NK-92 (cell line): ENCODE measurements around the gene ARHGEF16.

Source experiments
- DNase-seq: peaks from one replicate; lab custom pipeline; 2025; ENCODE audit not compliant: unreplicated experiment; lab: John Stamatoyannopoulos, UW

ARHGEF16 gene

DNA sequence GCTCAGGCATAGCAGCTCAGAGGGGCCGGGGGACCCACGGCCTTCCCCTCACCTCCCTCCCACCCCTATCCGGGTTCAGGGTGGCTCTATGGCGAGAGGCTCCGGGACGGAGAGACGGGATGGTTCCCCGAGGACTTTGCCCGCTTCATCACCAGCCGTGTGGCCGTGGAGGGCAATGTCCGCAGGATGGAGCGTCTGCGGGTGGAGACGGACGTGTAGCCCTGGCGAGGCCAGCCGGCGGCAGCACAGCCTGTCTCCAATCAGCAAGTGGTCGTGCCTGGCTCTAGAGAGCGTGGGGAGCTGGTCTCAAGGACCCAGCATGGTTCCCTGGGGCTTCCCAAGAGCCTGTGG lies 25.9 kb downstream of the ARHGEF16 start:
- DNase-seq = no peak

DNA sequence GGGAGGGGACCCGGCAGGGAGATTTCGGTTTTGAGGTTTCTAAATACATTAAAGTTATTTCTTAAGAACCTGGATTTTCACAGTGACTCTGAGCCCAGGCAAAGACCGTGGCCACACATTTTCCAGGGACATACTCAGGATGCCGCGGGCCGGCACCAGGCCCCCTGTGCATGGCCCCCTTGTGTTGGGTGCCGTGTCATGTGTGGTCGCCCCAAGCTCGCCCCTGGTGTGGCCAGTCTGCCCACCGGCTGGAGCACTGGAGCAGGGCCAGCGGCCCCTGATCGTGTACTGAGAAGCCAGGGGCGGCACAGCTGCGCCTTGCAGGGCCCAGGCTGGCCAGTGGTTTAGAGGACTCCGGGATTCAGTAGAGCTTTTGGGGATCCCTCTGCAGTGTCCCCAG lies 26.6 kb downstream of the ARHGEF16 start:
- DNase-seq = no peak

DNA sequence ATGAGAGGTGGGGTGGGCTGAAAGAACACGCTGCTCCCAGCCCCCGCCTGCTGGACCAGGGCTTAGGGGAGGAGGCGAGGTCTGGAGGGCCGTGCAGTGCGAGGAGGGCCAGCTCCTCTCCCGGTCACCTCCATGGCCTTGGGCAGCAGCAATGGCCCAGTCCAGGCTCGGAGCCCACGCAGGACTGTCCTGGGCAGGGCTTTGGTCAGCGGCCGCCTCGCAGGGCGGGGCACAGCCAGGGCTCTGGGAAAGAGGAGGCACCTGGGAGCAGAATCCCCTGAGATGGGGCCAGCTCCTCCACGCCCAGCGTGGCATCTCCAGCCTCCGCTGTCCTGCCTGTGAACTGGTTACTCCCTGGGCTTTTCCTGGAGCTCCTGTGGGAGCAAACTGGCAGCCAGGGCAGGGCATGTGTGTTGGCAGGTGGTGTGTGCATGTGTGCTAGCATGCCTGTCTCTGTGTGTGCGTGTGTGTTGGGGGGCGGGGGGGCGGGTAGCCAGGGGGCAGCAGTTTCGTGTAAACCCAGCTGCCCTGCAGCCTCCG lies 27.4 kb downstream of the ARHGEF16 start:
- no peak for DNase-seq

DNA sequence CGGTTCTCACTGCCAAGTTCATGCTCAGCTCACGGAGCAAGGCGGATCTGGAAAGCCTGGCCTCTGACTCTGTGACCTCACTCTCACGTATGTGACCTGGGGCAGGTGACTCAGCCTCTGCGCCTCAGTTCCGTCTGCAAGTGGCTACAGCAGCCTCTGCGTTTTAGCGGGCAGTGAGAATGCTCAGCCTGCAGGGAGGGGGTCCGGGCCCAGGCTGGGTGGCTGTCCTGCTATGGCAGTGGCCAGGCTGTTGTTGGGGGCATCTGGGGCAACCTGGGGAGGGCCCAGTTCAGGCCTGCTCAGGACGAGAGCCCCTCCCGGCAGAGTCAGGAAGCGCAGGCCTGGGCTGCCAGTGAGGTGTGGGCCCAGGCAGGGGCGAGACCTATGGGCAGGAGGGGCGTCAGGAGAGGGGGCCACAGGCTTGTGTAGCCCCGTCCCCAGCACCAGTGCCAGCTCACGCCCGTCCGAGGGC lies 27.9 kb downstream of the ARHGEF16 start:
- no peak for DNase-seq

DNA sequence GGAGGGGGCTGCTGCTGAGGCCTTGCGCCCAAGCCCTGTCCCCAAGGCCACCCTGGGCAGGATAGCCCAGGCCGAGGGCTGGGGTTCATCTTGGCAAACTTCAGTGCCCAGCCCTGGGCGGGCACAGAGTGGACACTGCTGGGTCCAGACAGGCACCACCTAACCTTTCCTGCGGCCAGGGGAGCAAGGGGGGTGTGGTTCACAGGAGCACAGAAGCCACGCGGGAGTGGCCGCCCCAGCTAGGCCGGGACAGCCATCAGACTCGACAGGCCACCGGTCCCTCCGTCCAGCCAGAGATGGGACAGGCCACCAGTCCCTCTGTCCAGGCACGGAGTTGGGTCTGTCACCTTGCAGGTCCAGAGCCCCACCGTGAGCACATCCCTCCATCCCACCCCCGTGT lies 28.9 kb downstream of the ARHGEF16 start:
- no peak for DNase-seq

DNA sequence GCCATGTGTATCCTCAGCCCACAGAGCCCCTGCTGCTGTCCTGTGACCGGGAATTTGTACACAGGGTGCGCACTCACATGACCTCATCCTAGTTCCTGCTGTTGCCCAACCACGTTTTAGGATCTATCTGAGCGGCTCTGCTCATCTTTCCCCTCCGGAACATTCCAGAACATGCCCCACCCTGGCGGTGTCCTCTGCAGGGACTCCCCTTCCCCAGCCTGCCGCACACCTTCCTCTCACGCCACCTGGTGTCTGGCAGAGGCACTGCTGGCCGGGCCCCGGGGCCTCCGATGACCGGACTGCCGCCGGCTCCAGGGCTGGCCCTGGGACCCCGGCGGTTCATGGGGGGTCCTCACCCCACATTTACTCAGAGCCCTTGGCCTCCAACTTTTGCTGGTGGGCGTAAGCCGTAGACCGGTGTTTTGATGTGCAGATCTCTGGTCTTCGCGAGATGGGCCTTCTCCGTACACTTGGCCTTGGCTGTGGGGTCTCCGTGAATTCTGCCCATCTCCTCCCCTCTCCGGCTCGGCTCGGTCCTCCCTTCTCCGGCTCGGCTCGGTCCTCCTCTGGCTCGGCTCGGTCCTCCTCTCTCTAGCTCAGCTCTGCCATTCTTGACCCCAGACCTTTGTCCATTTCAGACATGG lies 29.5 kb downstream of the ARHGEF16 start:
- no peak for DNase-seq

DNA sequence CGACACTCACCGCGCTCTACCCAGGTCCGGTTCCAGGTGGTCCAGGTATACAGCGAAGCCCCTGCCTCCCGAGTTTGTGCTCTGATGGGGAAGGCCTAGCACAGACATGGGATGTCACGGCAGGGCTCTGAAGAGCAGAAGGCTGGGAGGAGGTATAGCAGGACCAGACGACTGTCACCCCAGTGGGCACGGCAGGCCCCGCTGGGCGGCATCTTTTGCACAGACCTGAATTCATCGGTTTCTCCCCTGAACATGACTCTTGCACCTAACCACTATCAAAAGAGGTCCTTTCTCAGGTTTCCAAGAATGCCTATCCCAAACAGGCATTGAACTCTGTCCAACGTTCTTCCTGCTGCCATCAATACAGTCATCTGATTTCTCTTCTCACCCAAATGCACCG lies 30.6 kb downstream of the ARHGEF16 start:
- no peak for DNase-seq

DNA sequence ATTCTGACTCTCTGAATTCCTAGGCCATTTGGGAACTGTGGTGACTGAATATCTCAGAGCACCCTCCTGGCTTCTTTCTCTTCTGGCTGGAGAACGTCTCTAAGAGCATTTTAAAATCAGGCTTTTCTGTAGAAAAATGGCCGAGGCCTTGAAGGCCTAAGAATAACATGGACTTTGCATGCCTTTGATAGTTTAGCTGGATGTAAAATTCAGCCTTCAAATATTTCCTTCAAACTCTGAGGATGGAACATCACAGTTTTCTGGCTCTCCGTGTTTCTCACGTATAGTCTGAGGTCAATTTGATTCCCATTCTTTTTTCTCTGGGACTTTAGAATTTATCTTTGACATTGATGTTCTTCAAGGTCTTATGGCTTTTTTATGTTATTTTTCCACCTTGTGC lies 34.0 kb downstream of the ARHGEF16 start:
- no peak for DNase-seq

DNA sequence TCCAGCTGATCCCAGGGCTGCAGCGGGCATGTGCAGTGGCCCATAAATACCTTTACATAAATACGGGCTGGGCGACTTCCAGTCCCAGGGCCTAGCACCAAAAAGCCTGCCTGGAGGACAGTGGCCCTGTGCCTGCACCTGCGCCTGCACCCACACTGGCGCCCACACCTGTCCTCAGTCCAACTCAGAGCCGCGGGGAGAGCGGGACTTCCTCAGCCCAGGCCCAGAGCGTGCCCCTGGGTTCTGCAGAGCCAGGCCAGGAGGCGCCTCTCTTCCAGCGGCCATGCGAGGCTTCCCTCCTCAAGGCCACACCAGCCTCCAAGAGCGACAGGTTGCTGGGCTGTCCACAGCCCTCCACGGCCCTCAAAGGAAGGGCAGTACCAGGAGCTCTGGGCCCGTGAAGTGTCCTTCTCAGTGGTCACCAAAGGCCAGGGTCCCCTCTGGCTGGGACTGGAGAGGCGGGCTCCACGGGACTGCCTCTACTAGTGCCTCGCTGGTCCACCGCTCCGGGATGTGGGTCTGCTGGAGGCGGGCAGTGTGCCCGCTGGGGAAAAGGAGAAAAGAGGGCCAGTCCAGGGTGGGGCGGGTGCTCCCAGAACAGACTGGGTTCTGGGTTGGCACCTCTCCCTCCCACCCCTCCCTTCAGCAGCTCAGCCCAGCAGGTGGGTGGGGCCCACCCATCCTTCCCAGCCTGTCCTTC lies 35.7 kb downstream of the ARHGEF16 start:
- no peak for DNase-seq

DNA sequence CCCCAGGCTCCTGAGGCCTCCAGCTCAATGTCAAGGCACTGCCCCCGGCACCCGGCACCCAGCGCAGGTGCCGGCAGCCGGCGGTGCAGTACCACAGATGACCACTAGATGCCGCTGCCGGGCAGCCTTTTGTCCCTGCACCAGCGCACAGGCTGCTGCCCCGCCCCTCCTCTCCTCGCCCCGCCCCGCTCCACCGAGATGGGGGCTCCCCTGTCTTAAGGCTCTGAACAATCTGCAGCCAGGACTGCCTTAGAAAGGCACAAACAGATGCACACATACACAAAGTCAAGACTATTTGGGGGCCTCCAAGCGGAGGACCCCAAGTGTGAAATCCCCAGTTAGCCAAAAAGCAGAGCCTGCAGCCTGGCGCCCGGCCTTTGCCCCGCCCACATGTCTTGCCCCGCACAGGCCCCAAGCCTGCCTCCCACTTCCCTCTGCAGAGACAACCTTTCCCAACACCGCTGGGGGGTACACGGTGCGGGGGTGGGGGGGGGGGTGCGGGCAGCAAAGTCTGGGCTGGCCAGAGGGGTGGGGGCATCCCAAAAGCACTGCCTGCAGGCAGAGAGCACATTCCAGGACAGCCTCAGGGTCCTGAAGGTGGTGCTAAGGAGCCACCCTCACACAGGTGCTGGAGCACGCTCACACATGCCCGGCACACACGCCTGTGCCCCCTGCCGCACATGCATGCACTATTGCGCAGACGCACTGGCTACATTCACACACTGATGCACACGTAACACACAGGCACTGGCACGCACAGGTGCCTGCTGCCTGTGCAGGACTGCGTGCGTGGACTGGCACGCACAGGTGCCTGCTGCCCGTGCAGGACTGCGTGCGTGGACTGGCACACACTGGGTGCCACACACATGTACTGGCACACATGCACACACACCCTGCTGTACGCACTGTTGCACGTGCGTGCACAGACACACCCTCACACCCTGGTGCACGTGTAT lies 37.1 kb downstream of the ARHGEF16 start:
- DNase-seq = no peak

DNA sequence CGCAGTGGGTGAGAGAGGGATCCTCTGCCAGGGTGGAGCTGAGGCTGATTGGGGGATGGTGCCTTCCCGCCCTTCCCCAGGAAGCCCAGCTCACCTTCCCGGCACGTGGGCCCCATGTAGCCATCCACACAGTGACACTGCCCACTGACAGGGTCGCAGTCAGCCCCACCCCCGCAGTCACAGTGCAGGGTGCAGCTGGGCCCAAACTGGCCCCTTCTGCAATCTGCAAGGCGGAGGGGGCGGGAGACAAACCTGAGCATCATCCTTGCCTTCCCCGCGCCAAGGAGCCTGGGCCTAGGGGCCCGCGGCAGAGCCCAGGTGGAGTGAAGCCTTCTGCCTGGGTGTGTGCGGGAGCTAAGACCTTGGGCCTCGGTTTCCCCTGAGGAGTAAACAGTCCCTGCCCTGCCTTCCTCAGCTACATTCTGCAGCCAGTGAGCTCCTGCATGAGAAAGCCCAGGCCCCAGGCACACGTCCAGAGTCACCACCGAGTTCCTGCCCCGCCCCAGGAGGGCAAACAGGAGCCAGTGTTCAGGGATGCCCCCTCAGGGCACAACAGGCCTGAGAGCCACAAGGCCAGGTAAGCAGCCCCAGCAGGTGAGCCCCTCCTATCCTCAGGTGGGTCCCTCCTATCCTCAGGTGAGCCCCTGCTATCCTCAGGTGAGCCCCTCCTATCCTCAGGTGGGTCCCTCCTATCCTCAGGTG lies 38.2 kb downstream of the ARHGEF16 start:
- DNase-seq = no peak

DNA sequence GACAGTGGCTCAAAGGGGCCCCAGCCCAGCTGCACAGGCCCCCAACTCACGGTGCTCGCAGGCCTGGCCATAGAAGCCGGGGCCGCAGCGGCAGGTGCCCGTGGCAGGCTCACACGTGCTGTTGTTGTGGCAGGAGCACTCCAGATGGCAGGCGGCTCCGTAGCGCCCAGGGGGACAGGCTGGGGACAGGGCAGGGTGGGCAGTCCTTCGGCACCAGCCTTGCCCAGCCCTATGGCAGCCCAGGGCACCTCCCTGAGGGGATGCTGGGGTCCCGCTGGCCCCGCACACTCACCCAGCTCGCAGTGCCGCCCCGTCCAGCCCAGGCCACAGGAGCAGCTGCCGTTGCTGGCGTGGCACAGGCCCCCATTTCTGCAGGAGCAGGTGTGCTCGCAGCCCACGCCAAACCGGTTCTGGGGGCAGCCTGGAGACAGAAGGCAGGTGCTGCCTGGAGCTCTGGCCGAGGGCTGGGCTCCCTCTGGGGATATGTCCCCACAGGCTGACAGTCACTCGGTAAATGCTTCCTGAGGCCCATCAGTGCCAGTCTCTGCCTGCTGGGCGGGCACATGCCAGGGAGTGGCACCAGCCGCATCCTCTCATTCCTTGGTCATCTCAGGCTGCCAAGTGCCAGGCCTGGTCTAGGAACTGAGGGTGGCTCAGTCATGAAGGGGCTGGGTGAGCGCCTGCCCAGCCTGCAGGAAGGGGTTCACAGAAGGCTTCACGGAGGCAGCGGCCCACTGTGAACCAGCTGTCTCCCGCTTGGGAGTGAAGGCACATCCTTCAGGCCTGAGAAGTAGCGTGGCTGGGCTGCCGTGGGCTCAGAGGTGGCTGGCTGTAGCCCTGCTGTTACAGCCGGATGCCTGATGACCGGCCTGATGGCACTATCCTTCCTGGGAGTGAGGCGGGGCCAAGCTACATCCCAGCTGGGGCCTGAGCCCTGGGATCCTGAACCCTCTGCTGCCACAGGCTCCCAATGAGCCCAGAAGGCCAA lies 40.1 kb downstream of the ARHGEF16 start:
- DNase-seq = no peak

DNA sequence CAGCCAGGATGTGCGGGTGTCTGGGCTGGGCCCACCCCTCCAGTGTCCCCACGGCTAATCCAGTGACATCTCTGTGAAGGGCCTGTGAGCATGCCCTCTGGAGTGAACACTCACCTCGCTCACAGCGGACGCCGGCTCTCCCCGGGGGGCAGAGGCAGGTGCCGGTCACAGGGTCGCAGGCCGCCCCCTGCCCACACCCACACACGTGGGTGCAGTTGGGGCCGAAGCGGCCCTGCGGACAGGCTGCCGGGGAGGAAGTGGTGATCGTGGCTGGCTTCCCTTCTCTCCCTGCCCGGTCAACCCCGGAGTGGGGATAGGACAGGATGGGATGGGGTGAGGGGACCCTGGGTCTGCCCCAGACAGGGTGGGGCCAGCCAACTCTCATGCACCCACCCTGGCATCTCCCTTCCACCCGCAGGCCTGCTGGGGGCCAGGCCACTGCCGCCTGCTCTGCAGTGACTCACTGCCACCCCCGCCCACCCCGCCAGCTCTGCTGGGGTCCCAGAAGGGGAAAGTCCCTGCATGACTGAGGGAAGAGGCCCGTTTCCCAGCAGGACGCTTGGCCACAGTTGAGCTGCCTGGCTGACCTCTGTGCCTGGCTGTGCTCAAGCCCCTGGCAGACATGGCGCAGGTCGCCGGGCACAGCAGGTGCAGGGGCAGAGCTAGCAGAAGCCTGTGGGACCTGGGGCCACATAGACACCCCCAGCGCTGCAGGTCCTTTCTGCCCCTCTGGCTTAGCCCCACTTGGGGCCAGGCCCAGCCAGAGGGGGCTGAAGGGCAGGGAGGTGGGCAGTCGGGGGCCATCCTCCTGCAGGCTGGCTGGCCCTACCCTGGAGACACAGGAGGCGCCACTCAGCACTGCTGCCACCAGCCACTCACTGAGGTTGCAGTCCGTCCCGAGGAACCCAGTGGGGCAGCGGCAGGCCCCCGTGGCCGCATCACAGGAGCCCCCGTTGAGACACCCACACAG lies 41.6 kb downstream of the ARHGEF16 start:
- DNase-seq = no peak

DNA sequence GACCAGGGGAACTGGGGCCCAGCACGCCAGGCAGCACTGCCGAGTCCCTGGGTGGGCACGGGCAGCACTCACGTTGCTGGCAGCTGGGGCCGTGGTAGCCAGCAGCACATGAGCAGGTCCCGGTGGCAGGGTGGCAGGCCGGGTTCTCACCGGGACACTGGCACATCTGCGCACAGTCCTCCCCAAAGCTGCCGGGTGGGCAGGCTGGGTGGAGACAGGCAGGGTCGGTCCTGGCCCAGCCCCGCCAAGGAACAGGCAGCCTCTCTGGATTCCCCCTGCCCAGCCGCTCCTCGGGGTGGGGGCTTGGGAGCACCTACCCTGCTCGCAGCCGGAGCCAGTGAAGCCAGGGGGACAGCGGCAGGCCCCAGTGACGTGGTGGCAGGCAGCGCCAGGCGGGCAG lies 42.5 kb downstream of the ARHGEF16 start:
- DNase-seq = no peak

DNA sequence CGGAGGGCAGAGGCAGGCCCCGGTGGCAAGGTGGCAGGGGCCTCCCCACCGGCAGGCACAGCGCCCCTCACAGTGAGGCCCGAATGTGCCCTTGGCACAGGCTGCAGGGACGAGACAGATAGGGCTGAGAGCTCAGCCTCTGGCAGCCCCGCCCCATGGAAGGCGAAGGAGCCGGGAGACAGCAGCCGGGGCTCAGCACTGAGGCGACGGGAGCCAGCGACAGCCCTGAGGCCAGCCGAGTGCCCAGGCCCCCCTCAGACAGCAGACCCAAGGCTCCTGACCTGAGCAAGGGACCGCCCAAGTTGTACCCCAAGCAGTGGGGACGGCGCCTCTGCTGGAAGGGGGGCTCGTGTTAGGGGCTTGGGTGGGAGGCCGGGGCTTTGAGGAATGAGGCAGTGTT lies 43.1 kb downstream of the ARHGEF16 start:
- no peak for DNase-seq

DNA sequence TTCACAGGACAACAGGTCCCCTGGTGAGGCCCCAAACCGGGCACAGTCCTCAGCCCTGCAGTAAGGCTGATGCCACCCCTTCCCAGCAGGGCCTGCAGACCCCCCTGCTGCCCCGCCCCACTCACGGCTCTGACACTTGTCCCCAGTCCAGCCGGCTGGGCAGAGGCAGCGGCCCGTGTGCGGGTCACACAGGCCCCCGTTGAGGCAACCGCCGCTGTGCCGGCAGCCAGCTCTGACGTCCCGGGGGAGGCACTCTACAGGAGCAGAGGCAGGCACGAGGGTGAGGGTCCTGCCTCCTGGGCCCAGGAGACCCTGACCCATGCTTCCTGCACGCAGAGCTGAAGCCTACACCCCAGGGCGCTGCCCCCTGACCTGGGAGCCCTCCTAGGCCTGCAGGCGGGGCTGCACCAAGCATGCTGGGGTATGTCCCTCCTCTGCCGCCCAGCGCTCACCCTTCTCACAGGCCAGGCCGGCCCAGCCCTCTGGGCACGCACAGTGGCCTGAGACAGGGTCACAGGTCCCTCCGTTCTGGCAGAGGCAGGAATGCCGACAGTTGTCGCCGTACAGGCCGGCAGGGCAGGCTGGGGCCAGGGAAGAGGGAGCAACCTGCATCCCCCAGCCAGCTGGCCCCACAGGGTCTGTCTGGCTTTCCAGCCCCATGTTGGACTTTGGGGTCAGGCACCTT lies 43.9 kb downstream of the ARHGEF16 start:
- DNase-seq = no peak

DNA sequence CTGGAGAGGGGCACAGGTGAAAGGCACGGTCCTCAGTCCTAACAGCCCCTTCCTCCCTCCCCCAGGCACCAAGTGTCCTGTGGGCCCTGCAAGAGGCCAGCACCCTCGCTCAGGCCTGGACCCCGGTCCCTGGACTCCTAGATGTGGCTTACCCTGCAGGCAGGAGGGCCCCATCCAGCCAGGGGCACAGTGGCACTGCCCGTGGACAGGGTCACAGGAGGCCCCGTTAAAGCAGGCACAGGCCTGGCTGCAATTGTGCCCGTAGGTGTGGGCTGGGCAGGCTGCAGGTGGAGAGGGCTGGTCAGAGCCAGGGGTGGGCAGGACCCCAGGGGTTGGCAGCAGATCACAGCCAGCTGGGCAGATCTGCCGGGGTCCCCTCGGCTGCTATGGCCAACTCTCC lies 44.5 kb downstream of the ARHGEF16 start:
- DNase-seq = no peak

DNA sequence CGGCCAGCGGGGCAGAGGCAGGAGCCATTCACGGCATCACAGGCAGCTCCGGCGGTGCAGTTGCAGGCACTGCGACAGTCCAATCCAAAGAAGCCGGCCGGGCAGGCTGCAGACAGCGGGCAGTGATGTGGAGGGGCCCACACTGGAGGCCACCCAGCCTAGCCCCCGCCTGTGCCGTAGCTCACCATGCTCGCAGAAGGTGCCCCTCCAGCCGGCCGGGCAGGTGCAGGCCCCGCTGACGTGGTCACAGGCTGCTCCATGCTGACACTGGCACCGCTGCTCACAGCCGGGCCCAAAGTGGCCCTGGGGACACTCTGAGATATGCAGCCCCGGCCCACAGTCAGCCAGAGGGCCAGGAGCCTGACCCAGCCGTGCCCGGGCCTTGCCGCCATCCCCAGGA lies 45.1 kb downstream of the ARHGEF16 start:
- no peak for DNase-seq
